H1 (cell line): ENCODE data around the gene LOXL4. TPM values are rescaled to one million over a fixed set of nuclear protein-coding genes. Genes with fewer than 3 reads are reported as not detected.

ENCODE experiments used
- CTCF ChIA-PET: fragments of 300-600 bp; sonication (Branson Sonifier 250); formaldehyde crosslinking; loops from one replicate; lab custom pipeline; 2021; ENCODE audit not compliant: partially characterized antibody; lab: Charles Lee
- POLR2A ChIA-PET: fragments of 300-600 bp; sonication (Branson Sonifier 250); formaldehyde crosslinking; loops from one replicate; lab custom pipeline; 2021; ENCODE audit warnings: inconsistent platforms; ENCODE audit not compliant: partially characterized antibody; lab: Charles Lee
- DNase-seq, 2 experiments: peaks; one replicate each; pipeline versions ENCODE4 v3.0.0 to v3.0.0-alpha.2; 2010 to 2022; ENCODE audit warnings: low spot score in 2 of 2, low read depth in 1 of 2, mixed read lengths in 1 of 2
- FAIRE-seq: peaks from 2 replicates; lab custom pipeline; 2011; peaks lifted over from hg19 to GRCh38; lab: Jason Lieb, UNC
- H2AFZ ChIP-seq: 2 replicates; pipeline ENCODE4 v1.8.1; 2012; ENCODE audit warnings: low read length, inconsistent platforms
- H2AK5ac ChIP-seq: 2 replicates; pipeline ENCODE4 v1.6.1; 2013; ENCODE audit warnings: low read depth, low read length
- H2BK120ac ChIP-seq: replicated peaks from 2 replicates; pipeline ENCODE3; 2013; ENCODE audit warnings: low read depth, low read length, inconsistent platforms
- H2BK12ac ChIP-seq: 2 replicates; pipeline ENCODE4 v1.6.1; 2013; ENCODE audit warnings: low read depth, low read length
- H2BK15ac ChIP-seq: 2 replicates; pipeline ENCODE4 v1.6.1; 2013; ENCODE audit warnings: low read length
- H2BK20ac ChIP-seq: 2 replicates; pipeline ENCODE4 v1.6.1; 2013; ENCODE audit warnings: low read length
- H2BK5ac ChIP-seq: 2 replicates; pipeline ENCODE4 v1.6.1; 2013; ENCODE audit warnings: low read depth, low read length
- H3K14ac ChIP-seq: 2 replicates; pipeline ENCODE4 v1.6.1; 2013; ENCODE audit warnings: inconsistent platforms; ENCODE audit not compliant: insufficient read length
- H3K18ac ChIP-seq: 2 replicates; pipeline ENCODE4 v1.6.1; 2013; ENCODE audit warnings: low read length; ENCODE audit errors: extremely low read depth
- H3K23ac ChIP-seq: 2 replicates; pipeline ENCODE4 v1.6.1; 2013; ENCODE audit warnings: inconsistent platforms; ENCODE audit not compliant: insufficient read length
- H3K23me2 ChIP-seq: 2 replicates; pipeline ENCODE4 v1.6.1; 2013; ENCODE audit warnings: low read depth, low read length
- H3K27ac ChIP-seq: 2 replicates; pipeline ENCODE4 v1.6.1; 2011; ENCODE audit warnings: low read depth, low read length, inconsistent platforms
- H3K27me3 ChIP-seq, 4 experiments: replicated peaks in 1 of 4; 1 replicate in 1 of 4; 2 replicates in 3 of 4; pipeline versions ENCODE4 v1.6.1 to v1.8.1; 2011 to 2013; ENCODE audit warnings: low read length in 3 of 4, mild to moderate bottlenecking in 3 of 4, inconsistent platforms in 2 of 4, mixed read lengths in 2 of 4, moderate library complexity in 1 of 4; ENCODE audit not compliant: control insufficient read depth in 3 of 4, insufficient read depth in 3 of 4; ENCODE audit errors: extremely low read depth in 1 of 4
- H3K36me3 ChIP-seq, 4 experiments: 2 replicates each; pipeline versions ENCODE4 v1.6.1 to v1.8.1; 2011 to 2013; ENCODE audit warnings: mild to moderate bottlenecking in 4 of 4, low read length in 3 of 4, moderate library complexity in 2 of 4, control low read depth in 1 of 4, inconsistent platforms in 1 of 4; ENCODE audit not compliant: insufficient read depth in 4 of 4, control insufficient read depth in 2 of 4
- H3K4ac ChIP-seq: replicated peaks from 2 replicates; pipeline ENCODE3; 2013; ENCODE audit warnings: low read length, low read depth, mixed read lengths, inconsistent platforms; ENCODE audit not compliant: insufficient read length
- H3K4me1 ChIP-seq, 4 experiments: replicated peaks in 1 of 4; 1 replicate in 1 of 4; 2 replicates in 3 of 4; pipeline versions ENCODE4 v1.6.1 to v1.8.1; 2011 to 2013; ENCODE audit warnings: low read length in 3 of 4, inconsistent platforms in 2 of 4, mixed read lengths in 1 of 4; ENCODE audit not compliant: insufficient read depth in 4 of 4, control insufficient read depth in 3 of 4
- H3K4me2 ChIP-seq, 2 experiments: 2 replicates each; pipeline versions ENCODE4 v1.6.1 to v1.8.1; 2011 to 2013; ENCODE audit warnings: low read depth in 2 of 2, low read length in 2 of 2, control low read depth in 1 of 2, inconsistent platforms in 1 of 2, mild to moderate bottlenecking in 1 of 2; ENCODE audit not compliant: insufficient read depth in 1 of 2
- H3K4me3 ChIP-seq, 4 experiments: fragments of 200-600, 300-600 bp in 1 of 4; sonication (generic), shearing (Covaris generic), sonication (Bioruptor Twin) in 1 of 4; 2 replicates each; pipeline versions ENCODE4 v1.5.1 to v1.8.1; 2011 to 2016; ENCODE audit warnings: low read length in 4 of 4, low read depth in 3 of 4, control low read depth in 2 of 4, inconsistent platforms in 2 of 4, mild to moderate bottlenecking in 2 of 4, mixed read lengths in 1 of 4, moderate library complexity in 1 of 4; ENCODE audit not compliant: insufficient read depth in 2 of 4; ENCODE audit errors: extremely low read depth in 1 of 4
- H3K56ac ChIP-seq: replicated peaks from 2 replicates; pipeline ENCODE3; 2013; ENCODE audit warnings: low read depth, mild to moderate bottlenecking, mixed read lengths, low read length, inconsistent platforms; ENCODE audit not compliant: insufficient read length
- H3K79me1 ChIP-seq: 2 replicates; pipeline ENCODE4 v1.6.1; 2013; ENCODE audit warnings: low read depth, low read length, control low read depth
- H3K79me2 ChIP-seq, 2 experiments: 2 replicates each; pipeline versions ENCODE4 v1.6.1 to v1.8.1; 2012 to 2013; ENCODE audit warnings: low read length in 2 of 2, mild to moderate bottlenecking in 2 of 2, inconsistent platforms in 1 of 2; ENCODE audit not compliant: insufficient read depth in 2 of 2, control insufficient read depth in 1 of 2
- H3K9ac ChIP-seq, 4 experiments: replicated peaks in 1 of 4; 1 replicate in 1 of 4; 2 replicates in 3 of 4; pipeline versions ENCODE4 v1.6.1 to v1.8.1; 2011 to 2013; ENCODE audit warnings: low read depth in 3 of 4, low read length in 3 of 4, control low read depth in 2 of 4, mild to moderate bottlenecking in 2 of 4, moderate library complexity in 2 of 4, inconsistent platforms in 1 of 4; ENCODE audit errors: extremely low read depth in 1 of 4
- H3K9me3 ChIP-seq, 2 experiments: 2 replicates each; pipeline versions ENCODE4 v1.6.1 to v1.8.1; 2012 to 2013; ENCODE audit warnings: mild to moderate bottlenecking in 2 of 2, moderate library complexity in 2 of 2, control low read depth in 1 of 2, inconsistent platforms in 1 of 2, low read depth in 1 of 2, low read length in 1 of 2, mixed read lengths in 1 of 2; ENCODE audit not compliant: insufficient read depth in 2 of 2
- H4K20me1 ChIP-seq, 2 experiments: replicated peaks in 1 of 2; 2 replicates each; pipeline versions ENCODE3 to v1.8.1; 2011 to 2013; ENCODE audit warnings: inconsistent platforms in 2 of 2, low read length in 2 of 2, mild to moderate bottlenecking in 1 of 2; ENCODE audit not compliant: insufficient read depth in 2 of 2, control insufficient read depth in 1 of 2
- H4K5ac ChIP-seq: 2 replicates; pipeline ENCODE4 v1.6.1; 2013; ENCODE audit warnings: low read length, low read depth, mixed read lengths, inconsistent platforms; ENCODE audit not compliant: insufficient read length
- H4K8ac ChIP-seq: 2 replicates; pipeline ENCODE4 v1.8.0; 2013; ENCODE audit warnings: mild to moderate bottlenecking, moderate library complexity, low read length, inconsistent platforms; ENCODE audit not compliant: insufficient read depth; ENCODE audit errors: extremely low read depth
- H4K91ac ChIP-seq: replicated peaks from 2 replicates; pipeline ENCODE3; 2013; ENCODE audit warnings: low read length, mixed read lengths, inconsistent platforms; ENCODE audit not compliant: insufficient read length
- BACH1 ChIP-seq: IDR thresholded peaks from 2 replicates; pipeline ENCODE4 v1.6.1; 2012; ENCODE audit warnings: low read length, improper control_type of control experiment
- BCL11A ChIP-seq, 2 experiments: IDR thresholded peaks; one replicate each; pipeline ENCODE4 v1.6.1; 2011; ENCODE audit warnings: low read depth in 2 of 2, low read length in 2 of 2, mild to moderate bottlenecking in 2 of 2
- CBX5 ChIP-seq: fragments of 300-800, 300-1000 bp; sonication (generic); IDR thresholded peaks from 2 replicates; pipeline ENCODE4 v1.7.1; 2016; ENCODE audit warnings: antibody characterized with exemption, low read length, low read depth
- EGR1 ChIP-seq: IDR thresholded peaks from 2 replicates; pipeline ENCODE4 v1.6.1; 2011; ENCODE audit warnings: low read depth, low read length, borderline replicate concordance
- EZH2 ChIP-seq: fragments of 200-600 bp; sonication (generic); IDR thresholded peaks from 2 replicates; pipeline ENCODE4 v1.7.1; 2012; ENCODE audit warnings: low read depth, mild to moderate bottlenecking, moderate library complexity, low read length, inconsistent platforms; ENCODE audit not compliant: severe bottlenecking
- KDM5A ChIP-seq: fragments of 200-600 bp; IDR thresholded peaks from 2 replicates; pipeline ENCODE4 v1.7.1; 2012; ENCODE audit warnings: mild to moderate bottlenecking, low read length, inconsistent platforms, mixed read lengths
- POLR2A ChIP-seq, 2 experiments: IDR thresholded peaks; 1 replicate in 1 of 2; 2 replicates in 1 of 2; pipeline ENCODE4 v1.6.1; 2011; ENCODE audit warnings: low read depth in 2 of 2, low read length in 2 of 2, mild to moderate bottlenecking in 2 of 2; ENCODE audit errors: control extremely low read depth in 1 of 2
- RAD21 ChIP-seq, 2 experiments: IDR thresholded peaks in 1 of 2; conservative IDR thresholded peaks in 1 of 2; 2 replicates each; pipeline ENCODE4 v1.6.1; 2011; ENCODE audit warnings: low read depth in 2 of 2, low read length in 2 of 2, improper control_type of control experiment in 1 of 2, inconsistent platforms in 1 of 2, mild to moderate bottlenecking in 1 of 2, moderate library complexity in 1 of 2
- SAP30 ChIP-seq: fragments of 300-600 bp; sonication (generic); IDR thresholded peaks from 2 replicates; pipeline ENCODE4 v1.7.1; 2012; ENCODE audit warnings: low read length, moderate library complexity, mild to moderate bottlenecking, inconsistent platforms; ENCODE audit not compliant: insufficient read depth, insufficient replicate concordance
- TBP ChIP-seq: IDR thresholded peaks from 2 replicates; pipeline ENCODE4 v1.6.1; 2011; ENCODE audit warnings: low read depth, low read length, improper control_type of control experiment
- WGBS, 2 experiments: shearing (Covaris generic) in 1 of 2; methylation state at CpG; one replicate each; pipeline versions ENCODE4 v1.1.6 to v1.1.7; 2013 to 2015; ENCODE audit warnings: low lambda C conversion rate in 2 of 2, mixed read lengths in 2 of 2, inconsistent platforms in 1 of 2, low coverage in 1 of 2, missing lambda C conversion rate in 1 of 2; ENCODE audit not compliant: insufficient replicate concordance in 2 of 2, insufficient coverage in 1 of 2, insufficient read length in 1 of 2; ENCODE audit errors: extremely low coverage in 1 of 2, missing lambda C conversion rate in 1 of 2; 5-methylcytosine and 5-hydroxymethylcytosine counted together
- polyA plus RNA-seq, 7 experiments: library from polyadenylated mRNA; depleted of rRNA in 3 of 7; stranded (reverse) in 5 of 7; unstranded in 2 of 7; fragments of >200 nt in 5 of 7; fragments of 200-250 nt in 2 of 7; gene quantifications; 1 replicate in 5 of 7; 2 replicates in 1 of 7; 4 replicates in 1 of 7; pipeline versions ENCODE4 v1.2.1 to v1.2.3, GENCODE V29; 2011 to 2013; ENCODE audit warnings: missing spikeins in 2 of 7, mixed read lengths in 2 of 7
- total RNA-seq: library from RNA; stranded (reverse); fragmentation: NEBNext Ultra II Directional; extraction: Animal tissue kit (Norgen Biotek cat#: 25700); gene quantifications from 2 replicates; pipeline ENCODE4 v1.2.1, GENCODE V29; 2021

Gene LOXL4
- total and polyA plus RNA-seq, 2 of the 8 experiments (the other 6 are each of a cell fraction or from before 2014, with no cell fraction given), result 0.13 to 0.27 TPM

DNA sequence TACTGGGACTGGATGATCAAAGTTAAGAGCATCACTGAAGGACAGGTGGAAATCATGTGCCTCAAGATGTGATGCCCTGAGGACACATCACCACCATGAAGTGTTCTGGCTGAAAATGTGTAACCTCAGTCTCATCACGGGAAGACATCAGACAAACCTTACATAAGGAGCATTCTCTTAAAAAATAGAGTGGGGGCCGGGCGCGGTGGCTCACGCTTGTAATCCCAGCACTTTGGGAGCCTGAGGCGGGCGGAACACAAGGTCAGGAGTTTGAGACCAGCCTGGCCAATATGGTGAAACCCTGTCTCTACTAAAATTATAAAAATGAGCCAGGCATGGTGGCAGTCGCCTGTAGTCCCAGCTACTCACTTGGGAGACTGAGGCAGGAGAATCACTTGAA is 65.6 kb downstream of the LOXL4 start:
- H4K20me1 ChIP-seq, result peaks cover 0 to 2% of the 10 kb centered on the region in 2 experiments
- H3K56ac ChIP-seq, result no peak overlapping the region
- no peak overlapping the region for H2BK20ac ChIP-seq
- no peak overlapping the region for H2BK5ac ChIP-seq
- TF ChIP-seq RAD21 (IDR thresholded peaks at IDR 0.05 in 1 of 2, conservative IDR thresholded peaks at IDR 0.05 in 1 of 2; ENCODE audit: low read depth in 2 of 2, low read length in 2 of 2) (no peak), SAP30 (no peak), KDM5A (no peak), POLR2A (IDR thresholded peaks at IDR 0.05; ENCODE audit: control extremely low read depth in 1 of 2, low read depth in 2 of 2, low read length in 2 of 2) (no peak), BACH1 (no peak), EZH2 (no peak), CBX5 (no peak), EGR1 (no peak), BCL11A (IDR thresholded peaks at IDR 0.05; ENCODE audit: low read depth in 2 of 2, low read length in 2 of 2) (no peak), TBP (no peak)
- WGBS, 2 experiments, result 97% methylated on average over 8 of the region's 8 CpGs; no CpG with 5 or more reads in 1 of the 2 experiments
- no peak overlapping the region for H3K18ac ChIP-seq
- H3K27me3 ChIP-seq, result peaks cover 0 to 1% (median 0%) of the 10 kb centered on the region in 4 experiments; a peak in 1 of 7 replicates
- no peak overlapping the region for H4K91ac ChIP-seq
- H3K27ac ChIP-seq, result no peak overlapping the region
- no peak overlapping the region for H2BK15ac ChIP-seq
- no peak overlapping the region for H3K4ac ChIP-seq
- DNase-seq, result no peak
- H2AFZ ChIP-seq, result no peak overlapping the region
- ChIA-PET CTCF (no interaction called here), POLR2A (no interaction called here)
- no peak for FAIRE-seq
- no peak overlapping the region for H3K4me3 ChIP-seq
- no peaks in the 10 kb centered on the region for H3K9me3 ChIP-seq
- no peak overlapping the region for H3K9ac ChIP-seq
- no peaks in the 10 kb centered on the region for H3K23me2 ChIP-seq
- H3K36me3 ChIP-seq, result no peaks in the 10 kb centered on the region
- no peaks in the 10 kb centered on the region for H3K4me1 ChIP-seq
- H3K79me1 ChIP-seq, result no peaks in the 10 kb centered on the region; the same call in 1 of the 2 replicates
- H2BK12ac ChIP-seq, result no peak overlapping the region
- H4K5ac ChIP-seq, result no peak overlapping the region
- peaks cover 0 to 3% of the 10 kb centered on the region in 2 experiments; a peak in 1 of 4 replicates for H3K79me2 ChIP-seq
- H3K4me2 ChIP-seq, result no peak overlapping the region
- H2AK5ac ChIP-seq, result no peak overlapping the region
- H2BK120ac ChIP-seq, result no peak overlapping the region
- no peak overlapping the region for H4K8ac ChIP-seq
- no peak overlapping the region for H3K23ac ChIP-seq
- no peak overlapping the region for H3K14ac ChIP-seq
